MV-4-11 (cell line): Measurements from ENCODE around the gene MAP7.
"Not testable (repeated sequence)": the region's sequence is repeated elsewhere in the genome, so short reads cannot be mapped to it uniquely, and the experiment has no call there.

Experiments
- DNase-seq: peaks from one replicate; lab custom pipeline; 2025; lab: John Stamatoyannopoulos, UW

Gene MAP7

DNA sequence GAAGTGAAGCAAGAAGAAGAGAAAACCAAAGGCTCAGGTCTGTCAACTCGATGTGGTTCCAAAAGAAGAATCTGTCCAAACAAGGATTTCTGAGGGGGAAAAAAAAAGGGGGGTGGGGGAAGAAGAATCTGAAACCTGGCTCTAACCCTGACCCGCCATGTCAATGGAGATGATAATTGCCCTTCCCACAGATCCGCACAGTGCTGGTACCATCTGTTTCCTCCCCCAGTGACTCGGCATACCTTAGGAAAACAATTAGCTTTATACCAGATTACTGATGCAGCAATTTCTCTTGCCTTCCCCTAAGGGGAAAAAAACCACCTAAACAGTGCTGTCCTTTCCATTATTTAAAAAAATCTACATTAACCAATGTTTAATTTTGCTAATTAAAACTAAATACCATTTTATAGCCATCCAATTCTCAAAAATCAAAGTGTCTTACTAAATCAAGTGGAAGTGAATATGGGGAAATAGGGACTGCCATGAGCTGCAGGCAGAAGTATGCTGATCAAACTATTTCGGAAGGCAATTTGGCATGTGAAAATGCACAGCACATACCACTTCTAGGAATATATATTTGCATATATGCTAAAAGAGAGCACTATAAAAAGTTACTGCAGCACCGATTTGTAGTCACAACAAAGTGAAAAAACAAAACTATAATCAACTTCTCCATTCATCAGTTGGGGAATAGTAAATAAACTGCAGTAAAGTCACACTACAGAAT lies 46.8 kb downstream of the MAP7 start:
- DNase-seq, result peak; percentile 11

DNA sequence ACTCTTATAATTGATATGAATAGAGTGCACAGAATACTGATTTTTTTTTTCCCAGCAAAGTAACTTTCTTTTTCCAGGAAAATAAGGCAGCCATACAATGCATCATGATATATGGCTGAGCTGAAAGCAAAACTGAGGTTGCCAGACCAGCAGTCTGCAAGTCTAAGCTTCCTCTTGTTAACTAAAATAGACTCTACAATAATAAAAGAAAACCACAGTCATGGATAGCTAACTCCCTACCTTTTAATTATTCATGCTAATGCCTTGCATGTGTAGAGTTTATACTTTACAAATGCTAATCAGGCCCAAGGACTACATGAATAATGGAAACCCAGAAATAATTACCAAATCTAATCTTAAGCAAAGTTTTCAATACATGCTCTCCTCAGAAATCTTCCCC lies 47.4 kb downstream of the MAP7 start:
- DNase-seq, result peak; percentile 19

DNA sequence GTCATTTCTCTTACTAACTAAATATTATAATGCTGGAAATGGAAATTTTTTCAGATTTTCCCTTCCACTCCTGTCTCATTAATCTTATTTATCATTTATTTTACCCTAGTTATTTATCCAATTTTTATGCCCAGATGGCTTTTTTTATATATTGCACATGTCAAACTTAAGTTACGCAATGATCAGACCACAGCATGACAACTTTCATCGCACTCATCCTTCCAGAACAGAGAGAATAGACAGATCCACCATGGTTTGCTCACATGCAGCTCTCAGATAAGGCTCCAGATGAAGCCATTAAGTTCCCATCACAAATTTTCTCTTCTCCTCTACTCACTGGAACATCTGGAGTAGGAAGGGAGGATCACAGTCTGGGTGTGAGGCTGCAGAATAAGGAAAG lies 48.7 kb downstream of the MAP7 start:
- DNase-seq, result peak; percentile 41

DNA sequence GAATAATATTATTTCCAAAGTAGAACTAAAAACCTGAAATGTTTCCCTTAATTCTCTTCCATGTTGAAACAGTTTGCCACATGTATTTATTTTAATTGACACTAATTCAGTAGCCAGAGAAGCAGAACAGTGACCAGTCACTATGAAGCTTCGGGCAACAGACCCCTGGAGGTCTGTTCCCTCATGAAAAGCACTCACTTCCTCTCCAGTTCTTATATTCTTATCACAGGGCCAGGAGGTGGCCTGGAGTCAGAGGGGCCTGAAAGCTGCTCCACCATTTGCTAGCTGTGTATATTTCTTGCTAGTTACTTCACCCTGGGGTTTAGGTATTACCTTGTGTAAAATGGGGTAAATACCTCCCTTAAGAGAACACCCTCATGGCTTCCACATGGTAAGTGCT lies 49.1 kb downstream of the MAP7 start:
- peak; percentile 40 for DNase-seq

DNA sequence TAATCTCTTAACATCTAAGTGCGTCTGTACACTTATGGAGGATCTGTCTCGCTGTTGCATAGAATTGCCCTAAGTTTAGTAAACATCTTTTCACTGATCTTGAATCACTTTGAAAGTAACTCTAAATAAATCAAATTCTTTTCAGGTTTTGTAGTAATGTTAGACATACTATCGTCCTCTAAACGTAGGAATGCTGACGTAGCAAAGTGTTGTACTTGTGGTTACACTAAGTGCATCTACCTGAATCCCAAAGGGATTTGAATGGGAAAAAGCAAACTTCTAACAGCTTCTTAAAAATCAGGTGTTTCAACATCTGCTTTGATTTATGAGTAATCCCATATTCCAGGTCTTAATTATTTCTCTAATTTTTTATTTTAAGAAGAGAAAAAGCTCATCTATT lies 49.8 kb downstream of the MAP7 start:
- no peak for DNase-seq

DNA sequence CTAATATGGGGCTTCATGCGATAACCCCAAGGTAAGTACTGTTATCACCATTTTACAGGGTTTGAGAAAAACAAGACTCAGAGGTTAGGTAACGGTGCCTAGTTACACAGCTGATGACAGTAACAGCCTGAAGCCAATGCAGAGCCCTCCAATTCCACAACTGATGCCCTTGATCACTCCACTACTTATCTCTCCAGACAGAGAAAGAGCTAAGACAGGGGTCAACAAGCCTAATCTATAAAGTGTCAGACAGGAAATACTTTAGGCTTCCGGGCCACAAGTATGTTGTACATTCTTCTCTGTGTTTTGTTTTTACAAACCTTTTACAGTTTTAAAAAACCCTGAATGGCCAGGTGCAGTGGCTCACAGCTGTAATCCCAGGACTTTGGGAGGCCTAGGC lies 50.9 kb downstream of the MAP7 start:
- DNase-seq, result no peak

DNA sequence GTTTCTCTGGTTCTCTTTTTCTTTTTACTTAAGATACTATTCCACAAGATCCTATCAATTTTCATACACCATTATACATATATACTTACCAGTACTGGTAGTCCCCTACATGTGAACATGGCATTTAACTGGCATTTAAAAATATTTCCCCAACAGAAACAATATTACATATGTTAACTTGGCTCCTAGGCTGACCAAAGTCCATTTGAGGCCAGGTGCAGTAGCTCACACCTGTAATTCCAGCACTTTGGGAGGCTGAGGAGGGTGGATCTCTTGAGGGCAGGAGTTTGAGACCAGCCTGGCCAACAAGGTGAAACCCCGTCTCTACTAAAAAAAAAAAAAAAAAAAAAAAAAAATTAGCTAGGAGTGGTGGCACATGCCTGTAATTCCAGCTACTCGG lies 53.8 kb downstream of the MAP7 start:
- not testable (repeated sequence) for DNase-seq

DNA sequence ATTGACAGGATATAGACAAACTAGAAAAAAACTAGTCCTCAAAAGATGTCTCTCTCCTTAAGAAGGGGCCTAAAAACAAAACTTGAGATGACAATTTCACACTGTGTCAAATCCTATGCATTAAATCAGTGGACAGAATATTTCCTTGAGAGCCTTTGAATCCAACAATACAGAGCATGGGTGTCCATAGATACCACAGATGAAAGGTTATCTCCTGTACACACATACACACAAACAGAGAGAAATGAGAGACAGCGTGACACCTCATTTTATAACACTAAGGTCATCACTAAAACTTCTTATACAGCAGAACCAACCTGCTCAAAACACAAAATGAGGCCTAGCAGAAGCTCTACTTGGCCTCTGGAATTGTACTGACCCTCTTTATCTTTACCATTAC lies 55.5 kb downstream of the MAP7 start:
- no peak for DNase-seq

DNA sequence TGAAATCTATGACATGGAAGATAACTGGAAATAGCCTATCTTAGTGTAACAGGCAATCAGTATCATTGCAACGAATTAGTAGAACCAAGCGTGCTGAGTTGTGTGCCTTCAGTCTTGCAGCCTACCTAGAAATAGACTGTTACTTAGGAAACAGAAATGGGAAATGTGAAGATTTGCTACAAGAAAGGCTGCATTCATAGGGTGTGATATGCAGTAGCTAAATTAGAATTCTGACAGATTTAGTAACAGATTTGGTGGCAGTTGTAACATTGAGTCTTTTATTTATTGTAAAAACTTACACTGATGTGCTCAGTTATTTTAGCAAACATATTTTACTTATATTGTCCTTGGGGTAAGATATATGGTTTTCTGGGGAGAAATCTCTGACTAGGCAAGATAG lies 56.2 kb downstream of the MAP7 start:
- no peak for DNase-seq

DNA sequence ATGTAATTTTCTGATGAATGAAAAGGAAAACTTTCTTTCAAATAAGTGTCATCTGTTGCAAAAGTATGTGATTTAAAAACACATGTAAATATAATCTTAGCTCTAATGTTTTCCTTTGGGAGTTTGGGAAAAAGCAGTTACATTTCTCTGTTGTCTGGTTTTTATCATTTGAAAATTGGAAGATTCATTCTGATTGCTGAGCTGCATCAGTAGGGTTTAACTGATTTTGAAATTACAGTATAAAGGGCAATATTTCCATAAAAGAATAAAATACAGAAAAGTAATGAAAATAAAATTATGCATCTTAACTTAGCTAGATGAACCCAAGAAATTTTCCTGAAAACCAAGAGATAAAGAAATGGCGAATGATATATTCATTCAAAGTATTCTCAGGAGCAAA lies 57.8 kb downstream of the MAP7 start:
- DNase-seq, result no peak

DNA sequence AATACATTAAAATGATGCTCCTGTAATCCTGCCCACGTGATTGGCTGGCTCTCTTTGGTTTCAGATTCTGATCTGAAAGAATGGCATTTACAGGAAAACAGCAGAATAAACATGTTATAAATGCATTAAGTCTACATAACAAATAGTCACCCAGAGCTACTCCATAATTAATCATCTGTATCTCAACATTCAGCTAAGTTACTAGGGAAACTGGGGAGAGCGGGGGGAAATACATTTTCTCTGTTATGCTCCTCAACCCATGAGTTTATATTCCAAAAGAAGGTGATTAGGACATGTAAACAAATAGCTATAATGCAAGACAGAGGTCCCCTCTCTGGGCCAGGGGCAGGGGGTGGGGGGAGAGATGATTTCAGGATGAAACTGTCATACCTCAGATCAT lies 58.5 kb downstream of the MAP7 start:
- no peak for DNase-seq

DNA sequence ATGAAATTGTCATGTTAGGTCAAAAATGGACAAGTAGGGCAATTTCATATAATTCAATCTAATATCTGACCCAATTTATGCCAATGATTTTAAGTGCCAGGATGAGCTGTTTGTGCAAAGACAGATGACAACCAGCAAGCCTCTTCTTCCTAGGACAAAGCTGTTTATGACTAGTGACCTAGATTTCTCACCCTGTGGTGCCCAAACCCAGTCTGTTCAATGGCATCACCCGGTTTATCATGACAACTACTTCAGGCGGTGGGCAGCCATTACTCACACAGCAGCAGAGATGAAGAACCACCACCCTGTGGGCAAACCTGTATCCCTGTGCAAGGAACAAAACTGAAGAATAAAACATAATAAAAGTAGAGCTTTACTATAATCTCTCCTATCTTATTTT lies 59.0 kb downstream of the MAP7 start:
- DNase-seq, result no peak

DNA sequence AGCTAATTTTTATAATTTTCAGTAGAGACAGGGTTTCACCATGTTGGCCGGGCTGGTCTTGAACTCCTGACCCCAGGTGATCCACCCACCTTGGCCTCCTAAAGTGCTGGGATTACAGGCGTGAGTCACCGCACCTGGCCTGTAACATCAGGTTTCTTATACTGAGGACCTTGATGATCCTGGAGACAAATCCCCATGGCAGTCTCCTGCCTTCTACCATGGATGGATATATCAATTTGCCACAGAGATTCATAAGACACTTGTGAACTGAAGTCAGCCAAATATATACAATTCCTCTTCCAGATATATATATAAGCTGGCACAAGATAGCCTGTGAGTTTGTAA lies 60.6 kb downstream of the MAP7 start:
- not testable (repeated sequence) for DNase-seq

DNA sequence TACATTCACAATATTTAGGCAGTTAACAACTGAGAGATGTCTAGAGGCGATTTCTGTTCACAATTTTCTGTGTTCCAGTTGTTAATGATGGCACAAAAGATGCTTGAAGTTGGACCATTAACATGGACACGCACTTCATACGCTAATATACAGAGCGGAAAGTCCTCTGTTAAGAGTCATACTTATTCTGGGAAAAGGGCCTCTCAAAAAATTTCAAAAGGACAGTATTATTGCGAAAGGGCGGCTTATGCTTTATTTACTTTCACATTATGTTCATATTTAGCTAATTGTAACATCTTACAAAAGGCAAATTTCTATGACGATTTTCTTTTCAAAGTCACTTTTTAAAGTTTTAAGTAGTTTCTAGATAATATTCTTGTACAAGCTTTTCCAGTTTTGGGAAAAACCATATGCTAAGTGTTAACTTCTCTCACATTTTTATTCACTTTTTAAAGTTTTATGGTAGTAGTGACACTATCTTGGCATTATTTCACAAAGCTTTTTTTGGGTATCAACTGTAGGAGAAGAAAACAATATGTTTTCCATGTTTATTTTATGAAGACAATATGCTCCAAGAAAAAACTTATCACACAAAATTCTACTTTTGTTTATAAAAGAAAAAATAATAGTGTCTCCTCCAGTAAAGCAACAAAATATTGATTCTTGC lies 62.3 kb downstream of the MAP7 start:
- no peak for DNase-seq

DNA sequence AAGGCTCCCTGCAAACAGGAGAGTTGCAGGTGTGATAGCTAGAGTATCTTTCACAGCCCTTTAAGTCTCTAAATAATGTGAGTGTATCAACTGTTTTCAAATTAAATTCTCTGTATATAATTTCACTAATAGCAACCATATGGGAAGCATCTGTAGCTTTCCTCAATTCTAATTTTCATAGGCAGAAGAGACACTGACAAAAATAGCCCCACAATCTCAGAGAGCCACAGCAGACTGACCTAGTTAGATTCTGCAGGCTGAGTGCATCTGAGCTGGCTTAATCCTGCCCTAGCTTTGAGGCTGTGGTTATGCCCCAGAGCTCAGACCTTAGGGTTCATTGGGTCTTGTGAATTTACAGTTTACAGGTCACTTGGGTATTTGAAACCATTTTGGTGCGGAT lies 63.9 kb downstream of the MAP7 start:
- no peak for DNase-seq

DNA sequence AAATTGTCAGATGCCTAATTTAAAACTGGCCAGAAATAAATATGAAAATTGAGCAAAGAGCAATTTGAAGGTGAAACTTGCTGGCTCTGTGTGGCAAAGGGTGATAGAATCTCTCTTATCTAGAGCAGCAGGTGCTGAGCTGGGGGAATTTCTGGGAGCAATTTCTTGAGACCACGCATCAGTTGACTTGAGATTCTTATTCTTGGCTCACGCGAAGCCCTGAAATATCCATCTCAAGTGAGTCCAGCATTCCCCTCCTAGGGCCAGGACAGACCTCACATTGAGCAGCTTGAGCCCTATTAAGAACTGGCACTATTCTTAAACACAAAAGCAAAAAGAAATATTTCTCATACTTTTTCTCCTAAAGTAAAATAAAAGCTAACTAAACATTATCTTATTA lies 66.3 kb downstream of the MAP7 start:
- DNase-seq, result no peak

DNA sequence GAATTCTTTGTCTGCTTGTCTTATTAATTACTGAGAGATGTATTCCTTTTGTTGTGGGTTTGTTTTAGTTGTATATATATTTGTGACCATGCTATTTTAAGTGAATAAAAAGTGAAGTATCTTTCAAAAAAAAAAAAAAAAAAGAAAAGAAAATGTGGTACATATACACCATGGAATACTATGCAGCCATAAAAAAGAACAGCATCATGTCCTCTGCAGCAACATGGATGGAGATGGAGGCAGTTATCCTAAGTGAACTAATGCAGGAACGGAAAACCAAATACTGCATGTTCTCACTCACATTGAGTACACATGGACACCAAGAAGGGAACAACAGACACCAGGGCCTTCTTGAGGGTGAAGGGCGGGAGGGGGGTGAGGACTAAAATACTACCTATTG lies 67.2 kb downstream of the MAP7 start:
- DNase-seq, result not testable (repeated sequence)

DNA sequence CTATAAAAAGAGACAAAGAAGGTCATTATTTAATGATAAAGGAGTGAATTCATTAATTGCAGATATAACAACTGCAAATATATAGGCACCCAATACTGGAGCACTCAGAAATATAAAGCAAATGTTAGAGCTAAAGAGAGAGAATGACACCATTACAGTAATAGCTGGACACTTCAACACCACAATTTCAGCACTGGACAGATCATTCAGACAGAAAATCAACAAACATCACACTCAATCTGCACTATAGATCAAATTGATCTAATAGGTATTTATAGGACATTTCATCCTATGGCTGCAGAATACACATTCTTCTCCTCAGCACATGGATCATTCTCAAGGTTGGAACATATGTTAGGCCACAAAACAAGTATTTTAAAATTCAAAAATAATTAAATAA lies 72.7 kb downstream of the MAP7 start:
- no peak for DNase-seq

DNA sequence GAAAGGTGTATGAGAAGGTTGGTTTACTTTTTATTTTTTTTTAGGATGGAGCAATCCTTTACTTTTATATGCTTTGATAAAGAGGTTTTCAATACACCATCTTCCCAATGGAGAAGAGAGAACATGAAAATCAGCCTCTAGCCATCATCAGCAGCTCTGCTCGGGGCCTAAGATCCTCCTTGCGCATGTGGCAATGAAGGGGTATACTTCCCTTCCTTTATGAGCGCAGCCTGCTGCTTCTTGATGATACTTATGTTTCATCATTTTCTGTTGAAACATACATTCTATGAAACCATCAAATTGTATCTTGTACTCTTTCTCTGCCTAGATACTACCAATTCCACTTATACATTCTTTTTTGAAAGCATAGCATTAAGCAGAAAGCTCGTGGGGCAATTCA lies 74.5 kb downstream of the MAP7 start:
- no peak for DNase-seq

DNA sequence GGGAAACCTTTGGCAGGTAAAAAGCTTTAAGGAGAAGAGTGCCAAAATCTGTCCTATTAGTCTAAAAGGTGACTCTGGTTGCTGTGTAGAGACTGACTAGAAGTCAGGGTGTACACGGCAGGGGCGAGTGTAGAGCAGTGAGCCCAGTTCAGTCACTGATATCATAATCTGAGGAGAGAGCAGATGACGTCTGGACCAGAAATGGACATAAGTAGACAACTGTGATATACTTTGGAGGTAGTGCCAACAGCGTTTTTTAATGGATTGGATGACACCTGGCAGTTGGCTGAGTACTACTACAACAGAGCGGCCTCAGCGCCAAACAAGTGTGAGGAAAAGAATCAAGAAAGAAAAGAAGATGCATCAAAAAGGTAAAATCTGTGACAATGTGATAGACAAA lies 76.0 kb downstream of the MAP7 start:
- no peak for DNase-seq

DNA sequence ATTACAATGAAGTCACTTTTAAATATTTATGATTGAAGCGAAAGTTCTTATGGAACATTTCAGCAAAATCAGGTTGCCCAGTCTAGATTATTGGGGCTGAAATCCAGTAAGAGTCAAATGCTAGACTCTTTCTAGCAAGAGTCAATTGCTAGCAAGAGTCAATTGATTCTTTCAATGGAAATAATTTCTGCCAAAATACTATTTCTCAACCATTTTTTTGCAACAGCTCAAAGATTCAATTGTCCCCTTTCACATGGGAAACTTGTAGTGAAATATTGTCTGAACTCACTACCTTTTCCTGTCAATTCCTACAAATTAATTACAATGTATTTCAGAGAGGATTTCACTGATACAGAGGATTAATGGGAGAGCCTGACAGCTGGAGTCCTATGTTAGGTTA lies 78.3 kb downstream of the MAP7 start:
- DNase-seq, result no peak

DNA sequence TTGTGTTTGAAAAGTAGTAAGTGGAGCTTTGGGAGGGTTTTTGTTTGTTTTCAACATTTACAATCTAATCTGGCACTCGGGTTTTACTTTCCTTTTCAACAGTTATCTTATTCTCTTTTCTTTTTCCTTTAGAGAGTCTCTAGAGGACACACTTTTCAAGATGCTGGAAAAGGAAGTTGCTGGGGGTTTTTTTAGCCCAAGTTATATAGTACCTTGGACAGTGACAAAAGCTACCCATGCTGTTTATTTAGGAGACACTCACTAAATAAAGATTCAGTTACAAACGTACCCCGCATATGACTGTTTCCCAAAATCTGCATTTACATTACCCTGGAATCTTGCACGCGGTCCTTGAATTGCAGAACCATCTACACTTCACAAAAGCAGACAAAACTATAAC lies 78.8 kb downstream of the MAP7 start:
- DNase-seq, result no peak

DNA sequence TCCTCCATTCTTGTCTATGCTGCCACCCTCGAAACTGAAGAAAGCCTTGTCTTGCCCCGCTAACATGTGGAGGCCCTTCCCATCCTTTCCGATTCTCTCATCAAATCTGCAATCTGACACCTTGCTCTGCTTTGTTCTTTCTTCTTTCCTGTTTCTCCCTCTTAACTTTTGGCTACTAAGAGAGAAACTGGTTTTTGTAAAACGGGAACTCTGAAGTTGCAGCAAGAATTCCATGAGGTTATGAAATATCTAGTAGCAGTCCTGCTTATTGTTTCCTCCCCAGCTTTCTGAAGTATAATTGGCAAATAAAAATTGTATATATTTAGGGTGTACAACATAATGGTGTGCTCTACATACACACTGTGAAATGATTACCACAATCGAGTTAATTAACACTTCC lies 80.2 kb downstream of the MAP7 start:
- peak; percentile 59 for DNase-seq

DNA sequence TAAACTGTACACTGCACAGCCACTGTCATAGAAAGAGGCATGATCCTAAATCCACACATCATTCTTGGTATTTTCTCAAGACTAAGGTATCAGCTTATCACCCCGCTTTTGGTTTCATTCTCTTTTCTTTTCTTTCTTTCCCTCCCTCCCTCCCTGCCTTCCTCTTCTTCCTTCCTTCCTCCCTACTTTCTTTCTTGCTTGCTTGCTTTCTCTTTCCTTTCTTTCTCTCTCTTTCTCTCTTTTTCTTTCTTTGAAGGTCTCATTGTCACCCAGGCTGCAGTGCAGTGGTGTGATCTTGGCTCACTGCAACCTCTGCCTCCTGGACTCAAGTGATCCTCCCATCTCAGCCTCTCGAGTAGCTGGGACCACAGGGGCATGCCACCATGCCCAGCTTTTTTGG lies 81.1 kb downstream of the MAP7 start:
- no peak for DNase-seq
